HepG2 (cell line): ENCODE results near the gene TUBB. TPM values are rescaled to one million over a fixed set of nuclear protein-coding genes. Genes with fewer than 3 reads are reported as not detected.
A peak's percentile ranks its signal among the peaks of the same experiment; 100 is the strongest.

Experiments
- CREB1 ChIP-seq, 2 experiments: fragments of 450-650 bp in 1 of 2; IDR thresholded peaks; 2 replicates each; pipeline ENCODE4 v1.6.1; 2016 to 2017; ENCODE audit warnings: control low read depth in 1 of 2, mild to moderate bottlenecking in 1 of 2, missing compliant biosample characterization in 1 of 2, missing genetic modification characterization in 1 of 2
- FOXA1 ChIP-seq, 2 experiments: fragments of 450-650 bp in 1 of 2; sonication (generic) in 1 of 2; formaldehyde crosslinking in 1 of 2; IDR thresholded peaks; 2 replicates each; pipeline versions ENCODE4 v1.4.0 to v1.6.1; 2016 to 2020; ENCODE audit warnings: missing genetic modification reagents in 1 of 2
- GMEB2 ChIP-seq: IDR thresholded peaks from 2 replicates; pipeline ENCODE4 v1.6.1; 2016; ENCODE audit warnings: missing biosample characterization, missing genetic modification reagents, low read depth
- HNF1B ChIP-seq: sonication (generic); formaldehyde crosslinking; IDR thresholded peaks from 2 replicates; pipeline ENCODE4 v1.5.1; 2020; ENCODE audit warnings: mild to moderate bottlenecking, moderate library complexity, missing genetic modification reagents
- HNRNPL ChIP-seq: fragments of 200-400 bp; formaldehyde crosslinking; IDR thresholded peaks from 2 replicates; pipeline ENCODE4 v1.6.1; 2017; ENCODE audit warnings: mild to moderate bottlenecking, low read depth, low read length
- JUNB ChIP-seq: sonication (generic); formaldehyde crosslinking; IDR thresholded peaks from 2 replicates; pipeline ENCODE4 v1.8.0; 2022; ENCODE audit warnings: missing genetic modification reagents, mild to moderate bottlenecking, borderline replicate concordance
- JUND ChIP-seq: sonication (generic); formaldehyde crosslinking; IDR thresholded peaks from 2 replicates; pipeline ENCODE4 v1.8.0; 2022; ENCODE audit warnings: mild to moderate bottlenecking, missing genetic modification reagents
- KLF15 ChIP-seq: sonication (generic); formaldehyde crosslinking; IDR thresholded peaks from 2 replicates; pipeline ENCODE4 v1.8.1; 2023; ENCODE audit warnings: borderline replicate concordance, mild to moderate bottlenecking, inconsistent platforms, missing genetic modification reagents, mixed read lengths
- MAFG ChIP-seq: sonication (generic); formaldehyde crosslinking; IDR thresholded peaks from 2 replicates; pipeline ENCODE4 v1.5.1; 2020; ENCODE audit warnings: mild to moderate bottlenecking, missing genetic modification reagents
- MBNL3 ChIP-seq: fragments of 250-450 bp; sonication (Bioruptor Pico); conservative IDR thresholded peaks from 2 replicates; pipeline ENCODE4 v1.8.0; 2022; ENCODE audit warnings: mild to moderate bottlenecking, inconsistent platforms
- RCOR2 ChIP-seq: IDR thresholded peaks from 2 replicates; pipeline ENCODE4 v1.6.1; 2016; ENCODE audit warnings: missing biosample characterization, missing genetic modification reagents
- RELA ChIP-seq: sonication (generic); formaldehyde crosslinking; IDR thresholded peaks from 2 replicates; pipeline ENCODE4 v1.4.0; 2020; ENCODE audit warnings: missing genetic modification reagents
- REPIN1 ChIP-seq: sonication (generic); formaldehyde crosslinking; IDR thresholded peaks from 2 replicates; pipeline ENCODE4 v1.8.0; 2022; ENCODE audit warnings: missing genetic modification reagents, low read depth, mild to moderate bottlenecking, borderline replicate concordance
- TCF7L2 ChIP-seq: IDR thresholded peaks from 2 replicates; pipeline ENCODE4 v1.6.1; 2011; ENCODE audit warnings: mild to moderate bottlenecking, low read depth, low read length, moderate library complexity
- THAP11 ChIP-seq: IDR thresholded peaks from 2 replicates; pipeline ENCODE4 v1.6.1; 2016; ENCODE audit warnings: missing biosample characterization, missing genetic modification reagents
- ZNF12 ChIP-seq: sonication (generic); formaldehyde crosslinking; IDR thresholded peaks from 2 replicates; pipeline ENCODE4 v1.5.0; 2020; ENCODE audit warnings: missing genetic modification reagents
- ZNF143 ChIP-seq: sonication (generic); formaldehyde crosslinking; IDR thresholded peaks from 2 replicates; pipeline ENCODE4 v1.4.0; 2020; ENCODE audit warnings: missing genetic modification reagents
- ZNF484 ChIP-seq: sonication (generic); formaldehyde crosslinking; IDR thresholded peaks from 2 replicates; pipeline ENCODE4 v1.5.1; 2020; ENCODE audit warnings: mild to moderate bottlenecking, low read depth, missing genetic modification reagents, borderline replicate concordance
- ZNF496 ChIP-seq: sonication (generic); formaldehyde crosslinking; IDR thresholded peaks from 2 replicates; pipeline ENCODE4 v1.8.1; 2023; ENCODE audit warnings: mild to moderate bottlenecking, moderate library complexity, missing genetic modification reagents; ENCODE audit not compliant: insufficient replicate concordance
- ZNF580 ChIP-seq: IDR thresholded peaks from 2 replicates; pipeline ENCODE4 v1.6.1; 2016; ENCODE audit warnings: low read depth, borderline replicate concordance
- polyA plus RNA-seq, 8 experiments: library from polyadenylated mRNA; depleted of rRNA in 3 of 8; stranded (reverse) in 7 of 8; unstranded in 1 of 8; fragments of >200 nt; fragmentation: Illumina TruSeq in 4 of 8; extraction: Trizol in 4 of 8; gene quantifications; 2 replicates each; pipeline versions ENCODE4 v1.2.1 to v1.2.3, GENCODE V29; 2011 to 2016; ENCODE audit warnings: low read depth in 4 of 8, missing spikeins in 1 of 8, mixed read lengths in 1 of 8; ENCODE audit not compliant: insufficient read depth in 1 of 8
- total RNA-seq, 5 experiments: library from RNA; depleted of rRNA; stranded (reverse); fragments of >200 nt; fragmentation: Illumina TruSeq; extraction: Trizol; gene quantifications; 2 replicates each; pipeline ENCODE4 v1.2.3, GENCODE V29; 2016; ENCODE audit warnings: low read depth in 1 of 5
- TF ChIP-seq, protein P1 (sequence below): sonication (generic); formaldehyde crosslinking; conservative IDR thresholded peaks from 2 replicates; pipeline ENCODE4 v1.8.1; 2023; ENCODE audit warnings: missing genetic modification reagents
- TF ChIP-seq, protein P2 (sequence below): sonication (generic); formaldehyde crosslinking; IDR thresholded peaks from 2 replicates; pipeline ENCODE4 v1.5.0; 2020; ENCODE audit warnings: mild to moderate bottlenecking, missing genetic modification reagents

The TUBB gene
- total and polyA plus RNA-seq, 2 of the 13 experiments (the other 11 are each of a cell fraction or from before 2014, with no cell fraction given): 911 to 1,163 TPM

DNA sequence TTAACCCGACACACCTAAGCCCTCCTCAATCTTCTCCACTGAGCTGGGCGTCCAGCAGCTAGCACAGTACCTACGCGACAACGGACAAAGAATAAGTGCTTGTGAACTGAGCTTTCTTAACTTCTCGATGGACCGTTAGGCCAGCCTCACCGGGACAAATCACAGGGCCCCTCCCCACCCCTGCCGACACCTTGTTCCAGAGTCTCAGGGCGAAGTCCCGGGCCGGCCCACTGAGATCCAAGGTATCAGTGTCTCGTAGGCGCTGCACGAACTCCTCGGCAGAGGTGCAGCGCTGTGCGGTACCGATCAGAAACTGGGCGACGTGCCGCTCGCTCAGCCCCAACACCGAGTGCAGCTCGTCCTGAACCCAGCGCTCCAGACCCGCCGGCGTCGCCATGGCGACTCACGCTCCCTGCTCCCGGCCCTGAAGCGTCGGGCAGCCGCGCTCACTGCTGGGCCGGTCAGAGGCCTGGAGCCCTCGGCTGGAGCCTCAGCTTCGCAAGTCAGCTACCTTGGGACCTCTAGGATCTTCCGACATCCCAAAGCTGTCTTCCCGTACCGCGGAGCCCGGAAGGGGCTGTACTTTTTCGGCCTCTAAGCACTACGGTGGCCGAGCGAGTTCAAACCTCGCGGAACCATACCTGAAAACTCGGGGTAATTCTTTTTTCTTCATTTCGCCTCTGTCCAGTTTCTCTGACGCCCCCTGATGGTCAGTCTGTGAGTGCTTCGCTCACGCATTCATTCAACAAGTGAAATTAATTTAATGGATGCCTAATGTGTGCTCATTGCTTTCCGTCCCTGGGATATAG lies 47.5 kb upstream of the TUBB start, which contains the start of gene DHX16 (continued):
- TF ChIP-seq ZNF496 (CRISPR knock-in tag): no peak
- TF ChIP-seq REPIN1: peak; percentile 90
- TF ChIP-seq TCF7L2: no peak
- TF ChIP-seq RCOR2 (CRISPR knock-in tag): peak; percentile 78
- TF ChIP-seq HNRNPL: no peak
- no peak for TF ChIP-seq JUNB (CRISPR knock-in tag)
- peak; percentile 93 for TF ChIP-seq THAP11 (CRISPR knock-in tag)
- peak; percentile 85 for TF ChIP-seq HNF1B (CRISPR knock-in tag)
- TF ChIP-seq MBNL3 (CRISPR knock-in tag): no peak
- peak; percentile 43; the same call in 1 of the 2 replicates for TF ChIP-seq GMEB2 (CRISPR knock-in tag)
- no peak for TF ChIP-seq FOXA1 (IDR thresholded peaks at IDR 0.05)
- peak; percentile 28; the same call in 1 of the 2 replicates for TF ChIP-seq FOXA1 (CRISPR knock-in tag; IDR thresholded peaks at IDR 0.05)
- TF ChIP-seq, protein P1, sequence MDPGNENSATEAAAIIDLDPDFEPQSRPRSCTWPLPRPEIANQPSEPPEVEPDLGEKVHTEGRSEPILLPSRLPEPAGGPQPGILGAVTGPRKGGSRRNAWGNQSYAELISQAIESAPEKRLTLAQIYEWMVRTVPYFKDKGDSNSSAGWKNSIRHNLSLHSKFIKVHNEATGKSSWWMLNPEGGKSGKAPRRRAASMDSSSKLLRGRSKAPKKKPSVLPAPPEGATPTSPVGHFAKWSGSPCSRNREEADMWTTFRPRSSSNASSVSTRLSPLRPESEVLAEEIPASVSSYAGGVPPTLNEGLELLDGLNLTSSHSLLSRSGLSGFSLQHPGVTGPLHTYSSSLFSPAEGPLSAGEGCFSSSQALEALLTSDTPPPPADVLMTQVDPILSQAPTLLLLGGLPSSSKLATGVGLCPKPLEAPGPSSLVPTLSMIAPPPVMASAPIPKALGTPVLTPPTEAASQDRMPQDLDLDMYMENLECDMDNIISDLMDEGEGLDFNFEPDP (CRISPR knock-in tag): no peak
- peak; percentile 30; the same call in 1 of the 2 replicates for TF ChIP-seq ZNF143
- peak; percentile 72; the same call in 1 of the 2 replicates for TF ChIP-seq KLF15
- peak; percentile 13; the same call in 1 of the 2 replicates for TF ChIP-seq ZNF12 (CRISPR knock-in tag)
- peak; percentile 83; the same call in 1 of the 2 replicates for TF ChIP-seq ZNF580
- TF ChIP-seq MAFG: no peak
- TF ChIP-seq, protein P2, sequence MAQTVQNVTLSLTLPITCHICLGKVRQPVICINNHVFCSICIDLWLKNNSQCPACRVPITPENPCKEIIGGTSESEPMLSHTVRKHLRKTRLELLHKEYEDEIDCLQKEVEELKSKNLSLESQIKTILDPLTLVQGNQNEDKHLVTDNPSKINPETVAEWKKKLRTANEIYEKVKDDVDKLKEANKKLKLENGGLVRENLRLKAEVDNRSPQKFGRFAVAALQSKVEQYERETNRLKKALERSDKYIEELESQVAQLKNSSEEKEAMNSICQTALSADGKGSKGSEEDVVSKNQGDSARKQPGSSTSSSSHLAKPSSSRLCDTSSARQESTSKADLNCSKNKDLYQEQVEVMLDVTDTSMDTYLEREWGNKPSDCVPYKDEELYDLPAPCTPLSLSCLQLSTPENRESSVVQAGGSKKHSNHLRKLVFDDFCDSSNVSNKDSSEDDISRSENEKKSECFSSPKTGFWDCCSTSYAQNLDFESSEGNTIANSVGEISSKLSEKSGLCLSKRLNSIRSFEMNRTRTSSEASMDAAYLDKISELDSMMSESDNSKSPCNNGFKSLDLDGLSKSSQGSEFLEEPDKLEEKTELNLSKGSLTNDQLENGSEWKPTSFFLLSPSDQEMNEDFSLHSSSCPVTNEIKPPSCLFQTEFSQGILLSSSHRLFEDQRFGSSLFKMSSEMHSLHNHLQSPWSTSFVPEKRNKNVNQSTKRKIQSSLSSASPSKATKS (CRISPR knock-in tag): peak; percentile 74; the same call in 1 of the 2 replicates
- 0 out of 2 replicates have a peak, but pooled peaks have one; percentile 19 for TF ChIP-seq CREB1 (IDR thresholded peaks at IDR 0.05)
- TF ChIP-seq CREB1 (CRISPR knock-in tag; IDR thresholded peaks at IDR 0.05): peak; percentile 83
- no peak for TF ChIP-seq JUND (CRISPR knock-in tag)
- TF ChIP-seq ZNF484: no peak
- no peak for TF ChIP-seq RELA (CRISPR knock-in tag)
